Muscle layer of duodenum (tissue), 2 donors: ENCODE results near the gene ADGRL3.
"Not testable (repeated sequence)": the region's sequence is repeated elsewhere in the genome, so short reads cannot be mapped to it uniquely, and the experiment has no call there.

ENCODE experiments used
- H3K27ac ChIP-seq: one replicate; pipeline ENCODE4 v1.7.0; 2013; ENCODE audit warnings: mild to moderate bottlenecking, low read length
- H3K27me3 ChIP-seq: one replicate; pipeline ENCODE4 v1.7.0; 2013; ENCODE audit warnings: low read depth, mild to moderate bottlenecking, control low read depth, low read length
- H3K36me3 ChIP-seq, 2 donors: one replicate each; pipeline ENCODE4 v1.7.0; 2013; ENCODE audit warnings: low read length in 2 of 2, control low read depth in 1 of 2, mild to moderate bottlenecking in 1 of 2; ENCODE audit not compliant: insufficient read depth in 2 of 2, control insufficient read depth in 1 of 2
- H3K4me1 ChIP-seq, 2 donors: one replicate each; pipeline ENCODE4 v1.7.0; 2013; ENCODE audit warnings: low read length in 2 of 2, mild to moderate bottlenecking in 2 of 2, control low read depth in 1 of 2, moderate library complexity in 1 of 2; ENCODE audit not compliant: insufficient read depth in 2 of 2, control insufficient read depth in 1 of 2
- H3K4me3 ChIP-seq, 2 donors: one replicate each; pipeline ENCODE4 v1.7.0; 2013; ENCODE audit warnings: low read length in 2 of 2, low read depth in 1 of 2, mild to moderate bottlenecking in 1 of 2
- H3K9me3 ChIP-seq, 2 donors: one replicate each; pipeline ENCODE4 v1.7.0; 2013; ENCODE audit warnings: low read length in 2 of 2, control low read depth in 1 of 2, mild to moderate bottlenecking in 1 of 2; ENCODE audit not compliant: control insufficient read depth in 1 of 2
- donor health status: healthy.

Gene ADGRL3

GRCh38 chr4:61507091-61507490 is 307.0 kb downstream of the ADGRL3 start:
- H3K27me3 ChIP-seq: no peaks in the 10 kb centered on the region
- H3K4me3 ChIP-seq: no peak overlapping the region
- H3K36me3 ChIP-seq: no peaks in the 10 kb centered on the region
- H3K4me1 ChIP-seq: no peaks in the 10 kb centered on the region
- H3K9me3 ChIP-seq: peaks cover 0 to 2% of the 10 kb centered on the region in 2 donors
- H3K27ac ChIP-seq: no peak overlapping the region

GRCh38 chr4:61509721-61510241 is 309.7 kb downstream of the ADGRL3 start:
- H3K27me3 ChIP-seq, H3K4me3 ChIP-seq, H3K9me3 ChIP-seq, H3K27ac ChIP-seq, H3K36me3 ChIP-seq, H3K4me1 ChIP-seq: not testable (repeated sequence)

- Histone ChIP-seq H3K4me3 (no peak overlapping the region), H3K27me3 (no peaks in the 10 kb centered on the region), H3K36me3 (no peaks in the 10 kb centered on the region), H3K4me1 (no peaks in the 10 kb centered on the region), H3K9me3 (peaks cover 0 to 2% of the 10 kb centered on the region in 2 donors), H3K27ac (no peak overlapping the region)
These were observed 311.8 kb downstream of the ADGRL3 start for GRCh38 chr4:61511716-61512488.

- Histone ChIP-seq H3K27me3 (no peaks in the 10 kb centered on the region), H3K36me3 (no peaks in the 10 kb centered on the region), H3K4me3 (no peak overlapping the region), H3K9me3 (peaks cover 0 to 2% of the 10 kb centered on the region in 2 donors), H3K27ac (no peak overlapping the region), H3K4me1 (no peaks in the 10 kb centered on the region)
These were observed 314.9 kb downstream of the ADGRL3 start for GRCh38 chr4:61514991-61515390.

- H3K27me3 ChIP-seq: no peaks in the 10 kb centered on the region
- H3K4me3 ChIP-seq: no peak overlapping the region
- no peaks in the 10 kb centered on the region for H3K4me1 ChIP-seq
- H3K36me3 ChIP-seq: no peaks in the 10 kb centered on the region
- H3K9me3 ChIP-seq: no peaks in the 10 kb centered on the region
- H3K27ac ChIP-seq: no peak overlapping the region
These were observed 317.0 kb downstream of the ADGRL3 start for GRCh38 chr4:61517144-61517543.

- Histone ChIP-seq H3K4me3 (no peak overlapping the region), H3K27ac (no peak overlapping the region), H3K27me3 (no peaks in the 10 kb centered on the region), H3K9me3 (no peaks in the 10 kb centered on the region), H3K36me3 (no peaks in the 10 kb centered on the region), H3K4me1 (no peaks in the 10 kb centered on the region)
These were observed 320.0 kb downstream of the ADGRL3 start for GRCh38 chr4:61520166-61520565.

GRCh38 chr4:61520681-61521160 is 320.6 kb downstream of the ADGRL3 start:
- H3K9me3 ChIP-seq: no peaks in the 10 kb centered on the region
- H3K27ac ChIP-seq: no peak overlapping the region
- H3K36me3 ChIP-seq: no peaks in the 10 kb centered on the region
- H3K4me1 ChIP-seq: no peaks in the 10 kb centered on the region
- H3K27me3 ChIP-seq: no peaks in the 10 kb centered on the region
- no peak overlapping the region for H3K4me3 ChIP-seq

GRCh38 chr4:61521451-61521850 is 321.3 kb downstream of the ADGRL3 start:
- Histone ChIP-seq H3K36me3 (no peaks in the 10 kb centered on the region), H3K27ac (no peak overlapping the region), H3K4me3 (no peak overlapping the region), H3K4me1 (no peaks in the 10 kb centered on the region), H3K27me3 (no peaks in the 10 kb centered on the region), H3K9me3 (no peaks in the 10 kb centered on the region)

- H3K4me1 ChIP-seq: no peaks in the 10 kb centered on the region
- H3K27me3 ChIP-seq: no peaks in the 10 kb centered on the region
- H3K27ac ChIP-seq: no peak overlapping the region
- no peak overlapping the region for H3K4me3 ChIP-seq
- H3K36me3 ChIP-seq: no peaks in the 10 kb centered on the region
- H3K9me3 ChIP-seq: no peaks in the 10 kb centered on the region
These were observed 322.2 kb downstream of the ADGRL3 start for GRCh38 chr4:61522312-61522711.

GRCh38 chr4:61527888-61528287 is 327.8 kb downstream of the ADGRL3 start:
- Histone ChIP-seq H3K4me3 (no peak overlapping the region), H3K9me3 (no peaks in the 10 kb centered on the region)

GRCh38 chr4:61528595-61528994 is 328.5 kb downstream of the ADGRL3 start:
- H3K9me3 ChIP-seq: no peaks in the 10 kb centered on the region
- H3K27me3 ChIP-seq: no peaks in the 10 kb centered on the region
- no peak overlapping the region for H3K27ac ChIP-seq
- H3K36me3 ChIP-seq: no peaks in the 10 kb centered on the region
- H3K4me3 ChIP-seq: no peak overlapping the region
- no peaks in the 10 kb centered on the region for H3K4me1 ChIP-seq

More at GRCh38 chr4:61527888-61528287, 327.8 kb downstream of the ADGRL3 start:
- H3K36me3 ChIP-seq: no peaks in the 10 kb centered on the region
- no peaks in the 10 kb centered on the region for H3K4me1 ChIP-seq
- no peak overlapping the region for H3K27ac ChIP-seq
- H3K27me3 ChIP-seq: no peaks in the 10 kb centered on the region

GRCh38 chr4:61531188-61531587 is 331.1 kb downstream of the ADGRL3 start:
- no peaks in the 10 kb centered on the region for H3K36me3 ChIP-seq
- no peaks in the 10 kb centered on the region for H3K27me3 ChIP-seq
- no peaks in the 10 kb centered on the region for H3K4me1 ChIP-seq
- H3K27ac ChIP-seq: no peak overlapping the region
- H3K9me3 ChIP-seq: no peaks in the 10 kb centered on the region
- H3K4me3 ChIP-seq: no peak overlapping the region
